IPS-18c (cell line): ENCODE results near the gene SNU13.
"Not testable (repeated sequence)": the region's sequence is repeated elsewhere in the genome, so short reads cannot be mapped to it uniquely, and the experiment has no call there.

ENCODE experiments used
- H3K4me3 ChIP-seq: 2 replicates; pipeline ENCODE4 v1.7.0; 2013; ENCODE audit warnings: low read depth, mild to moderate bottlenecking, low read length, moderate library complexity; ENCODE audit not compliant: insufficient read depth
- H3K9me3 ChIP-seq: one replicate; pipeline ENCODE4 v1.6.1; 2013; ENCODE audit warnings: mild to moderate bottlenecking, low read length, moderate library complexity; ENCODE audit not compliant: control insufficient read depth, insufficient read depth

Gene SNU13

GRCh38 chr22:41658869-41659268 is 29.8 kb downstream of the SNU13 start:
- H3K9me3 ChIP-seq = no peaks in the 10 kb centered on the region
- H3K4me3 ChIP-seq = no peak overlapping the region

- Histone ChIP-seq H3K9me3 (no peaks in the 10 kb centered on the region), H3K4me3 (no peak overlapping the region)
Observed at GRCh38 chr22:41657709-41658108, 31.0 kb downstream of the SNU13 start.

- Histone ChIP-seq H3K4me3 (no peak overlapping the region), H3K9me3 (no peaks in the 10 kb centered on the region)
Observed at GRCh38 chr22:41656556-41656955, 32.1 kb downstream of the SNU13 start.

GRCh38 chr22:41654322-41654721 is 34.3 kb downstream of the SNU13 start:
- H3K4me3 ChIP-seq = no peak overlapping the region
- no peaks in the 10 kb centered on the region for H3K9me3 ChIP-seq

- Histone ChIP-seq H3K4me3 (no peak overlapping the region), H3K9me3 (no peaks in the 10 kb centered on the region)
Observed at GRCh38 chr22:41650821-41651220, 37.8 kb downstream of the SNU13 start.

GRCh38 chr22:41650229-41650628 is 38.4 kb downstream of the SNU13 start:
- no peak overlapping the region for H3K4me3 ChIP-seq
- no peaks in the 10 kb centered on the region for H3K9me3 ChIP-seq

GRCh38 chr22:41648432-41648831 is 40.2 kb downstream of the SNU13 start:
- Histone ChIP-seq H3K9me3 (no peaks in the 10 kb centered on the region), H3K4me3 (no peak overlapping the region)

GRCh38 chr22:41647771-41648170 is 40.9 kb downstream of the SNU13 start:
- Histone ChIP-seq H3K9me3 (no peaks in the 10 kb centered on the region), H3K4me3 (no peak overlapping the region)

GRCh38 chr22:41642331-41643110 is 46.1 kb downstream of the SNU13 start:
- H3K4me3 ChIP-seq = no peak overlapping the region
- H3K9me3 ChIP-seq = no peaks in the 10 kb centered on the region

- H3K4me3 ChIP-seq = no peak overlapping the region
- H3K9me3 ChIP-seq = no peaks in the 10 kb centered on the region
Observed at GRCh38 chr22:41641854-41642253, 46.8 kb downstream of the SNU13 start.

GRCh38 chr22:41638748-41639147 is 49.9 kb downstream of the SNU13 start:
- Histone ChIP-seq H3K4me3 (no peak overlapping the region), H3K9me3 (no peaks in the 10 kb centered on the region)

GRCh38 chr22:41638124-41638523 is 50.5 kb downstream of the SNU13 start:
- Histone ChIP-seq H3K4me3 (no peak overlapping the region), H3K9me3 (no peaks in the 10 kb centered on the region)

GRCh38 chr22:41637623-41638022 is 51.0 kb downstream of the SNU13 start:
- H3K9me3 ChIP-seq, H3K4me3 ChIP-seq: not testable (repeated sequence)

GRCh38 chr22:41636467-41636866 is 52.2 kb downstream of the SNU13 start:
- H3K9me3 ChIP-seq = no peaks in the 10 kb centered on the region
- no peak overlapping the region for H3K4me3 ChIP-seq

GRCh38 chr22:41634610-41635009 is 54.1 kb downstream of the SNU13 start:
- not testable (repeated sequence) for H3K9me3 ChIP-seq, H3K4me3 ChIP-seq

- H3K4me3 ChIP-seq, H3K9me3 ChIP-seq: not testable (repeated sequence)
Observed at GRCh38 chr22:41631615-41632014, 57.1 kb downstream of the SNU13 start.

- not testable (repeated sequence) for H3K9me3 ChIP-seq, H3K4me3 ChIP-seq
Observed at GRCh38 chr22:41631115-41631514, 57.6 kb downstream of the SNU13 start.

GRCh38 chr22:41625577-41625976 is 63.1 kb downstream of the SNU13 start:
- Histone ChIP-seq H3K9me3 (no peaks in the 10 kb centered on the region), H3K4me3 (no peak overlapping the region)
